ENCODE results near the gene PIP5K1C. TPM values are rescaled to one million over a fixed set of nuclear protein-coding genes. Genes with fewer than 3 reads are reported as not detected.
"Not testable (repeated sequence)": the region's sequence is repeated elsewhere in the genome, so short reads cannot be mapped to it uniquely, and the experiment has no call there.

PIP5K1C gene
- total RNA-seq, 2 donors from 2014 or later = 31.3 to 45.8 TPM

DNA sequence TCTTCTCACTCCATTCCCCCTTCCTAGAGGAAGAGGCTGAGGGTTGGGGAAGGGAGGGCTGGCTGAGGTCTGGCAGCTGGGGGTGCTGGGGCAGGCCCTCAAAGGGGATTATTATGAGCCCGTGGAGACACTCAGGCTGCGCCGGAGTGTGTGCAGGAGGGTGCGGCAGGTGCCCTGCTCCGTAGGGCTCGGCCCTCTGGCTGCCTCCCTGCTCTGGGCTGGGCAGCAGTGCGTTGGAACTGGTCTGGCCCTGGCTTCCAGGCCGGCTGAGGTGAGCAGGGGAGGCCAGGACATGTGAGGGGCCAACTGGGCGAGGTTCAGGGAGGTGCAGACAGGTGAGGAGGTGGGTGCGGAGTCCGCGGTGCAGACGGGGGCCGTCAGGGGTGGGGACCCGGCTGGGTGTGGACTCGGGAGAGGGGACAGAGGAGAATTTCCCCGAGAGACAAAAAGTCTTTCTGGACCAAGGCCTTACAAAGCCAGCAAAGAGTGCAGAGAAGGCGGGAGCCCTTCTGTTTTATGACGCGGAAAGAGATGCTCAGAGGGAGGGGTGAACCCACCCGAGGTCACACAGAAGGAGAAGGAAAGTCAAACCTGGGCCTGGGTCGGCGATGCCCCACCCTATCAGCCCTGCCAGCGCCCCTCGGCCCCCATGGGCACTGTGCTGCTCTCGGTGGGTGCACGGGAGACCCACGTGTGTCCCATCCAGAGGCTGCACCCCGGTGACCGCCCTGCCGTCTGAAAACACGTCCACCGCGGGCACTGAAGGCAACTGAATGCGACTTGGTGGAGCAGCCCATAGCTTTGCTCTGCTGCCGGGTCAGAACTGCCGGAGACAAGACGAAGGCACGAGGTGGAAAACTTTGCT lies 31.0 kb downstream of the PIP5K1C start:
- H3K4me1 ChIP-seq = peaks cover 0 to 83% of the 10 kb centered on the region in 2 donors
- no peak for DNase-seq (ENCODE audit: low spot score)
- no peaks in the 10 kb centered on the region for H3K9me3 ChIP-seq
- TF ChIP-seq, protein P1, sequence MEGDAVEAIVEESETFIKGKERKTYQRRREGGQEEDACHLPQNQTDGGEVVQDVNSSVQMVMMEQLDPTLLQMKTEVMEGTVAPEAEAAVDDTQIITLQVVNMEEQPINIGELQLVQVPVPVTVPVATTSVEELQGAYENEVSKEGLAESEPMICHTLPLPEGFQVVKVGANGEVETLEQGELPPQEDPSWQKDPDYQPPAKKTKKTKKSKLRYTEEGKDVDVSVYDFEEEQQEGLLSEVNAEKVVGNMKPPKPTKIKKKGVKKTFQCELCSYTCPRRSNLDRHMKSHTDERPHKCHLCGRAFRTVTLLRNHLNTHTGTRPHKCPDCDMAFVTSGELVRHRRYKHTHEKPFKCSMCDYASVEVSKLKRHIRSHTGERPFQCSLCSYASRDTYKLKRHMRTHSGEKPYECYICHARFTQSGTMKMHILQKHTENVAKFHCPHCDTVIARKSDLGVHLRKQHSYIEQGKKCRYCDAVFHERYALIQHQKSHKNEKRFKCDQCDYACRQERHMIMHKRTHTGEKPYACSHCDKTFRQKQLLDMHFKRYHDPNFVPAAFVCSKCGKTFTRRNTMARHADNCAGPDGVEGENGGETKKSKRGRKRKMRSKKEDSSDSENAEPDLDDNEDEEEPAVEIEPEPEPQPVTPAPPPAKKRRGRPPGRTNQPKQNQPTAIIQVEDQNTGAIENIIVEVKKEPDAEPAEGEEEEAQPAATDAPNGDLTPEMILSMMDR (IDR thresholded peaks at IDR 0.05) = no peak
- peak overlapping the region in 1 of 2 donors; percentile 17 for H3K4me3 ChIP-seq
- no peaks in the 10 kb centered on the region for H3K27me3 ChIP-seq
- peaks cover 21% of the 10 kb centered on the region for H3K36me3 ChIP-seq
- peak overlapping the region; percentile 96 to 99 for H3K27ac ChIP-seq

GRCh38 chr19:3668331-3669081 lies 31.8 kb downstream of the PIP5K1C start:
- TF ChIP-seq, protein P1 (IDR thresholded peaks at IDR 0.05) = no peak
- Histone ChIP-seq H3K36me3 (peaks cover 29% of the 10 kb centered on the region), H3K9me3 (no peaks in the 10 kb centered on the region), H3K27me3 (no peaks in the 10 kb centered on the region), H3K27ac (peak overlapping the region; percentile 96 to 99), H3K4me3 (no peak overlapping the region), H3K4me1 (peaks cover 0 to 78% of the 10 kb centered on the region in 2 donors)
- DNase-seq (ENCODE audit: low spot score) = no peak

DNA sequence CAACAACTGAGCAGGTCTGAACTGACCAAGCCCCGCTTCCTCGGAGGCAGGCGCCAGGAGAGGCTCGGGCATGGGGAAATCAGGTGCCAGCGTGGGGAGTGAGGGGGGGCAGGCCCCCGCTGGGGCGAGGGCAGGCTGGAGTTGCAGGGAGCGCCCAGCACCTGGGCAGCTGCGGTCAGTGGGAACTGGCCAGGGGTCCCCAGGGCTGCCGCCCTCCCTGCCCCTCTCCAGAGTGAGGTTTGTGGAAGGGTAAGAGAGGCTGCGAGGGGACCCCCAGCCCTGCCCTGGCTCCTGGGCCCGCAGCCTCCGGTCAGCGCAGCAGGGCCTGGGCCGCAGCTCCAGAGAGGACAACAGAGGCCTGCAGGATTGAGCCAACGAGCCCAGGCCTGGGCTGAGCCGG lies 32.5 kb downstream of the PIP5K1C start:
- Histone ChIP-seq H3K27me3 (no peaks in the 10 kb centered on the region), H3K36me3 (peaks cover 36% of the 10 kb centered on the region), H3K4me3 (no peak overlapping the region), H3K9me3 (no peaks in the 10 kb centered on the region), H3K27ac (peak overlapping the region; percentile 96 to 99), H3K4me1 (peaks cover 0 to 71% of the 10 kb centered on the region in 2 donors)
- no peak for DNase-seq (ENCODE audit: low spot score)
- TF ChIP-seq, protein P1 (IDR thresholded peaks at IDR 0.05) = no peak

DNA sequence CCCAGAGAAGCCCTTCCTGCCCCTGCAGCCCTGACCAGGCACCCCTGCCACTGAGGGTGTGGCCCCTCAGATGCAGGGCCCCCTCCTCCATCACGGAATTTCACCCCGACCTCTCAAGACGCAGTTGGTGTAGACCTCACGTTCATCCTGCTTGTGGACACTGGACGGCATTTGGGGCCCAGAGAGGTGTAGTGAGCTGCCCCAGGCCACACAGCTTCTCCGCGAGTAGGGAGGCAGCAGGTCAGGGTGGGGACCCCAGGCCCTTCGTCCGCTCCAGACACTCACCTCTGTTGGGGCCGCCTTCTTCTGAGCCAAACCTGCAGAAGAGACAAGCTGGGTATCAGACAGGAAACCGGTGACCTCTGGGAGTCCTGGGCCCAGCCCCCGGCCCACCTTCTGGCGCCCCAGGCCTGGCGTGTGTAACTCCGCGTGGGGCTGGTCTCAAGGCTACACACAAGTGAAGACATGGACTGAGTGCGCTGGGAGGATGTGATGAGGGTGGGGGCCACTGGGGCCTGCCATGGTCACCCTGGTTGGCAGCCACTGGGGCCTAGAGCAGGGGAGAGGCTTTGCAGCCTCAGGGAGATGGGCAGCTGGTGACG lies 33.1 kb downstream of the PIP5K1C start:
- Histone ChIP-seq H3K36me3 (peaks cover 41% of the 10 kb centered on the region), H3K27me3 (no peaks in the 10 kb centered on the region), H3K4me1 (peaks cover 0 to 64% of the 10 kb centered on the region in 2 donors), H3K4me3 (no peak overlapping the region), H3K9me3 (no peaks in the 10 kb centered on the region), H3K27ac (peak overlapping the region; percentile 96 to 99)
- TF ChIP-seq, protein P1 (IDR thresholded peaks at IDR 0.05) = no peak
- DNase-seq (ENCODE audit: low spot score) = no peak

DNA sequence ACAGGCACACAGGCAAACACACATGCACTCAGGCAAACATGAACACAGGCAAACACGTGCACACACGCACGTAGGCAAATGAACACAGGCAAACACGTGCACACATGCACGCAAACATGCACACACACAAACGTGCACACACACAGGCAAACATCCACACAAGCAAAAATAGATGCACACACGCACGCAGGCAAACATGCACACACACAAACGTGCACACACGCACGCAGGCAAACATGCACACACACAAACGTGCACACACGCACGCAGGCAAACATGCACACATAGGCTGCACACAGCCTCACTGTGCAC lies 33.8 kb downstream of the PIP5K1C start:
- not testable (repeated sequence) for DNase-seq (ENCODE audit: low spot score); H3K27me3 ChIP-seq; H3K9me3 ChIP-seq; H3K4me3 ChIP-seq
- Histone ChIP-seq H3K27ac (peak overlapping the region in 1 of 2 donors; percentile 96), H3K36me3 (peaks cover 46% of the 10 kb centered on the region), H3K4me1 (peaks cover 0 to 58% of the 10 kb centered on the region in 2 donors)

Data from right atrium auricular region (tissue), 2 donors.